ENCODE data around the gene AKAP13. TPM values are rescaled to one million over a fixed set of nuclear protein-coding genes. Genes with fewer than 3 reads are reported as not detected.

AKAP13 gene
- total and polyA plus RNA-seq, 2 of the 8 experiments (the other 6 are each of a cell fraction or from before 2014, with no cell fraction given) = 14.0 to 46.2 TPM

DNA sequence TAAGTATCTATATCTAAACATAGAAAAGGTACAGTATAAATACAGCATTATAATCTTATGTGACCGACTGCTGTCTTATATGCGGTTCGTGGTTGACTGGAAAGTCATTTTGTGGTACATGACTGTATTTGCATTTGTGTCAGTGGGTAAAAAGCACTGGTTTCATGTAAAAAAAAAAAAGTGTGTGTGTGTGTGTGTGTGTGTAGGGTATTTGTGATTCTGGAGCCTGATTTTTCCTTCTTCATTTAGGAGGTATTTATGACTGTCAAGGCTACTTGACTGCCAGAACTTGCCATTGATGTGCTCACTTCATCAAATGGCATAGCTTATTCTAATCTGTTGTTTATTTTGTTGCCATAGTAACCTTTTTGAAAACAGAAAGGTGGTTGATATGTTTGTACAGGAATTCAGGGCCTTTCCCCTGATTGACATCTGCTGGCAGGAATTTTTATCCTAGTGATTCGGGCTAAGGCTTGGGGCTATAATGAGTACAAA, 63.2 kb downstream of the AKAP13 start:
- CTCF ChIA-PET (ENCODE audit: partially characterized antibody) = interaction anchor here (0.6 to 1.3 kb wide), 3 partner anchors 12 to 31 kb away, joined by 3 to 5 read pairs (median 4); no protein-coding TSS in a partner anchor
- H3K27ac ChIP-seq (ENCODE audit: low read depth, low read length) = no peak overlapping the region
- H2BK20ac ChIP-seq (ENCODE audit: low read length) = no peak overlapping the region
- H2AK5ac ChIP-seq (ENCODE audit: low read depth, low read length) = no peak overlapping the region
- H4K20me1 ChIP-seq (replicated peaks in 1 of 2; ENCODE audit: control insufficient read depth in 1 of 2, insufficient read depth in 2 of 2, low read length in 2 of 2) = peaks cover 0 to 5% of the 10 kb centered on the region in 2 experiments
- H3K9ac ChIP-seq (replicated peaks in 1 of 4; ENCODE audit: extremely low read depth in 1 of 4, low read depth in 3 of 4, low read length in 3 of 4) = no peak overlapping the region
- no peak overlapping the region for H4K91ac ChIP-seq (replicated peaks; ENCODE audit: insufficient read length, low read length)
- H4K8ac ChIP-seq (ENCODE audit: extremely low read depth, insufficient read depth, low read length) = no peak overlapping the region
- DNase-seq (ENCODE audit: low read depth in 1 of 2, low spot score in 2 of 2) (no peak), FAIRE-seq (no peak)
- no peak overlapping the region for H2BK120ac ChIP-seq (replicated peaks; ENCODE audit: low read depth, low read length)
- no peak overlapping the region for H2BK15ac ChIP-seq (ENCODE audit: low read length)
- peaks cover 2 to 9% (median 5%) of the 10 kb centered on the region in 4 experiments; a peak in 4 of 7 replicates for H3K4me1 ChIP-seq (replicated peaks in 1 of 4; ENCODE audit: control insufficient read depth in 3 of 4, insufficient read depth in 4 of 4, low read length in 3 of 4)
- H3K4me3 ChIP-seq (ENCODE audit: extremely low read depth in 1 of 4, insufficient read depth in 2 of 4, low read depth in 3 of 4, low read length in 4 of 4) = no peak overlapping the region
- H3K14ac ChIP-seq (ENCODE audit: insufficient read length) = no peak overlapping the region
- H3K36me3 ChIP-seq (ENCODE audit: control insufficient read depth in 2 of 4, insufficient read depth in 4 of 4, low read length in 3 of 4) = no peaks in the 10 kb centered on the region
- 92% methylated on average over 4 of the region's 4 CpGs; no CpG with 5 or more reads in 1 of the 2 experiments for WGBS, 2 experiments (ENCODE audit: extremely low coverage in 1 of 2, insufficient coverage in 1 of 2, insufficient read length in 1 of 2, insufficient replicate concordance in 2 of 2, low coverage in 1 of 2, low lambda C conversion rate in 2 of 2, missing lambda C conversion rate in 1 of 2)
- H4K5ac ChIP-seq (ENCODE audit: insufficient read length, low read depth, low read length) = no peak overlapping the region
- H2BK12ac ChIP-seq (ENCODE audit: low read depth, low read length) = no peak overlapping the region
- H3K23ac ChIP-seq (ENCODE audit: insufficient read length) = no peak overlapping the region
- no peak overlapping the region for H3K4me2 ChIP-seq (ENCODE audit: insufficient read depth in 1 of 2, low read depth in 2 of 2, low read length in 2 of 2)
- H3K9me3 ChIP-seq (ENCODE audit: insufficient read depth in 2 of 2, low read depth in 1 of 2, low read length in 1 of 2) = no peaks in the 10 kb centered on the region
- H2BK5ac ChIP-seq (ENCODE audit: low read depth, low read length) = no peak overlapping the region
- no peaks in the 10 kb centered on the region for H3K23me2 ChIP-seq (ENCODE audit: low read depth, low read length)
- H3K18ac ChIP-seq (ENCODE audit: extremely low read depth, low read length) = no peak overlapping the region
- no peak overlapping the region for H3K56ac ChIP-seq (replicated peaks; ENCODE audit: insufficient read length, low read depth, low read length)
- POLR2A ChIA-PET (ENCODE audit: partially characterized antibody) = no interaction called here
- H3K79me1 ChIP-seq (ENCODE audit: low read depth, low read length) = peaks cover 3% of the 10 kb centered on the region; the same call in 1 of the 2 replicates
- no peak overlapping the region for H2AFZ ChIP-seq (ENCODE audit: low read length)
- H3K27me3 ChIP-seq (replicated peaks in 1 of 4; ENCODE audit: control insufficient read depth in 3 of 4, extremely low read depth in 1 of 4, insufficient read depth in 3 of 4, low read length in 3 of 4) = no peaks in the 10 kb centered on the region
- TF ChIP-seq YY1 (IDR thresholded peaks at IDR 0.05; ENCODE audit: low read depth, low read length) = no peak
- TF ChIP-seq TEAD4 (IDR thresholded peaks at IDR 0.05; ENCODE audit: low read depth, low read length) = peak; percentile 49; the same call in 1 of the 2 replicates
- H3K4ac ChIP-seq (replicated peaks; ENCODE audit: insufficient read length, low read depth, low read length) = no peak overlapping the region
- peaks cover 3 to 78% of the 10 kb centered on the region in 2 experiments; a peak in 2 of 4 replicates for H3K79me2 ChIP-seq (ENCODE audit: control insufficient read depth in 1 of 2, insufficient read depth in 2 of 2, low read length in 2 of 2)

Measured in H1 (cell line).